ENCODE results near the gene CMC1.
"Not testable (repeated sequence)": the region's sequence is repeated elsewhere in the genome, so short reads cannot be mapped to it uniquely, and the experiment has no call there.

Gene CMC1

GRCh38 chr3:28244491-28244890 is 3.1 kb downstream of the CMC1 start:
- no peak for DNase-seq (ENCODE audit: low read depth, low spot score)

DNA sequence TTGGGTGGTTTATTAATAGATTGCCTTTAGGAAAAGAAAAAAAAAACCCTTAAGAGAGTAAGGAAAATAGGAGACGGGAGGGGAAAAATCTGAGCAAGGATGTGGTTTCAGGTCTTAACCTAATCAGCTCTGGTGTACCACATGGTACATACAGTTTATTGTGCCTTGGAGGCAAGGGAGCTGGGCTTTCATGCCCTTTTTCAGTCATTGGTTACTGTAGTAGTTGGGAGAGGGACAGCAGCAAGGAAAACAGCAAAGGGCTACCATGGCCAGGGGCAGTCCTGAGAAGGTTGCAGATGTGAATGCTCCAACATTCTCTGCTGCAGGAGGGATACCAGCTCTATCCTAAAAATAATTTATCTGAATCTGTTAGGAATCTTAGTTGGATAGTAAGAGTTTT is 5.9 kb downstream of the CMC1 start:
- no peak for DNase-seq (ENCODE audit: low read depth, low spot score)

- no peak for DNase-seq (ENCODE audit: low read depth, low spot score)
These were observed 9.6 kb downstream of the CMC1 start for GRCh38 chr3:28250999-28251398.

GRCh38 chr3:28252001-28252431 is 10.6 kb downstream of the CMC1 start:
- DNase-seq (ENCODE audit: low read depth, low spot score) = no peak

DNA sequence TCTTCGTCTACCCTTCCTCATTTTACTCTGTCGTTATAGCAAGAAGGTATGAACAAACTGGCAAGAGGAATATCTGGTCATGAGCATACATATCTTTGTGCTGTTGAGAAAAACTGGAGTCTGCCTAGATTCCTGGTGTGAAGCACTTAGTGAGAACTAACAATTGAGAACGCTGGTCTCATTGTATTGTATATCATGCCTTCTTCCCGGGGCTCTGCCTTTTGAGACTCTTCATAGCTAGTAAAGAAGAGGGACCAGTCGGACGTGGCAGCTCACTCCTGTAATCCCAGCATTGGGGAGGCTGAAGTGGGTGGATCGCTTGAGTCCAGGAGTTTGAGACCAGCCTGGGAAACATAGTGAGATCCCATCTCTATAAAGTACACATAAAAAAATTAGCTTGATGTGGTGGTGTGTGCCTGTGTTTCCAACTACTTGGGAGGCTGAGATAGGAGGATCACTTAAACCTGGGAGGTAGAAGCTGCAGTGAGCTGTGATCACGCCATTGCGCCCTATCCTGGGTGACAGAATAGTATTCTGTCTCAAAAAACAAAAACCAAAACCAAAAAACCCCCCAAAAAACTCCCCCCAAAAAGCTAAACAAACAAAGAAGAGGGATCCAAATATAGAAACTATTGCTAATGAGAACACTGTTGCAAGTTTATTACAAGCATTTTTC is 11.8 kb downstream of the CMC1 start:
- no peak for DNase-seq (ENCODE audit: low read depth, low spot score)

GRCh38 chr3:28262001-28262400 is 20.6 kb downstream of the CMC1 start:
- DNase-seq (ENCODE audit: low read depth, low spot score) = no peak

DNA sequence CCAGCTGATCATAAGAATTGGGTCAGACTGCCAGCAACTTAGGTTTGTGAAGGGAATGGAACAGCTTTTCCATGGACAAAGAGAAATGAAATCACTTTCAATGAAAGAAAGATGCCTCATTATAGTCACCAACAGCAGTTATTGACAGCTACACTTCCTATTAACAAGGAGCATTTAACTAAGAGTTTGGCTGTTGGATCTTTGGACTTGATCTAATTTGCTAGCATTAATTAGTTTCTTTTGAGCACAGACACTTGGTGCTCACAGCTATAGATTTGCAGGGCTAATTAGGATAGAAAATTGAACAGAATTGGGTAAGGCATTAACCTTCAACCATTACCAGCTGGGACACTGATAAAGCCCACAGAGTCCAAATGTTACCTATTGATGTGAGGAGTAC is 24.2 kb downstream of the CMC1 start:
- DNase-seq (ENCODE audit: low read depth, low spot score) = no peak

GRCh38 chr3:28267984-28268849 is 26.8 kb downstream of the CMC1 start:
- no peak for DNase-seq (ENCODE audit: low read depth, low spot score)

GRCh38 chr3:28268989-28269388 is 27.6 kb downstream of the CMC1 start:
- no peak for DNase-seq (ENCODE audit: low read depth, low spot score)

DNA sequence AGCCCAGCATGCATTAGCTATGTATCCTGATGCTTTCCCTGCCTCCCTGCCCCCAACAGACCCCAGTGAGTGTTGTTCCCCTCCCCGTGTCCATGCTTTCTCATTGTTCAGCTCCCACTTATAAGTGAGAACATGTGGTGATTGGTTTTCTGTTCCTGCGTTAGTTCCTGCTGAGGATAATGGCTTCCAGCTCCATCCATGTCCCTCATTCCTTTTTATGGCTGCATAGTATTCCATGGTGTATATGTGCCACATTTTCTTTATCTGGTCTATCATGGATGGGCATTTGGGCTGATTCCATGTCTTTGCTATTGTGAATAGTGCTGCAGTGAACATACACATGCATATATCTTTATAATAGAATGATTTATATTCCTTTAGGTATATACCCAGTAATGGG is 28.5 kb downstream of the CMC1 start:
- not testable (repeated sequence) for DNase-seq (ENCODE audit: low read depth, low spot score)

- no peak for DNase-seq (ENCODE audit: low read depth, low spot score)
These were observed 32.4 kb downstream of the CMC1 start for GRCh38 chr3:28273837-28274236.

DNA sequence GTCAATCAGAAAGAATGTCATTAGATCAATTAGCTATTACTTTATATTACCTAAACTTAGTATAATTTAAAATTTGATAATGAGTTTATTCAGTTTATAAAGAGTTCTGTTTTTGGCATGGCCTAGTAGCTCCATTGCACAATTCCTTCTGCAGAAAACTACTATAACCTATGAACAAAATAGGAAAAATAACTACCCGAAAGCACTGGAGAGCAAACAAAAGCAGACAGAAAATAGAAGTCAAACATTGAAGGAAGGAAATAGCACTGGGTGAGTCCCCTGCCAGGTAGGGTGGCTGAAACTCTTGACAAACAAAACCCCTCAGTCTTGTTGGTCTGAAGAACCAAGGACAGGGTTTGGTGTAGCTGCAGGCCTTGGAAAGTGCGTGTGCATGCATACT is 37.5 kb downstream of the CMC1 start:
- no peak for DNase-seq (ENCODE audit: low read depth, low spot score)

DNA sequence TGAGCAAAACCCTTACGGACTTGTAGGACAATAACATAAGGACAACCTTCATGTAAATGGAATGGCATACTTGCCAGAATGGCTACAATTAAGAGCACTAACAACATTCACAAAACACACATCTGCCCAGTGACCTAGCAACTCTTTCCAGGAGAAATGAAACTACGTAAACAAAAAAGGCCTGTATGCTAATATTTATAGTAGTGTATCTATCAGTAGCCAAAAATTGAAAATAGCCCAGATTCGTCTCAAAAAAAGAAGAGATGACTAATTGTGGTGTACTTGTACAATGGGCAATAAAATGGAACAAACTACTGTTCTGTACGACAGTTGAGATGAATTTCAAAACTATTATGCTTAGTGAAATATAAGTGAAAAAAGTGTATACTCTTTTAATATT is 38.4 kb downstream of the CMC1 start:
- DNase-seq (ENCODE audit: low read depth, low spot score) = no peak

- no peak for DNase-seq (ENCODE audit: low read depth, low spot score)
These were observed 39.4 kb downstream of the CMC1 start for GRCh38 chr3:28280781-28281180.

GRCh38 chr3:28286595-28286994 is 45.2 kb downstream of the CMC1 start:
- DNase-seq (ENCODE audit: low read depth, low spot score) = no peak

DNA sequence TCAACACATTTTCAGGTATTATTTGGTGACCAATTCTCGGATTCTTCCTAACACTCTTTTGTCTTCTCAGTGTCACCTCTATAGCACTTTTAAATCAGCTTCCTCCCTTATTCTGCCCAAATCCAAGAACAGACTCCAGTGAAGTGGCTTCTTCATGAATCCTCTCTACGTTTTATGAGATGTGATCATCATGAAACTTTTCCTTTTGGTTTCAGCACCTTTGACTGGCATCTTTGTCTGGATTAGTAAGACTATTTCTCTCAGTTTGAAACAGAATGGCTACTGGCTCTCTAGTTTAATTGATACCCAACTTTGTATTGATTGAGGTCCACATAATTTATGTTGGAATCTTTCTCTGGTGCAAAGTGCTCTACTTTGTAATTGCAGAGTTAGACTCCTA is 45.6 kb downstream of the CMC1 start:
- DNase-seq (ENCODE audit: low read depth, low spot score) = no peak

- no peak for DNase-seq (ENCODE audit: low read depth, low spot score)
These were observed 49.5 kb downstream of the CMC1 start for GRCh38 chr3:28290863-28291300.

DNA sequence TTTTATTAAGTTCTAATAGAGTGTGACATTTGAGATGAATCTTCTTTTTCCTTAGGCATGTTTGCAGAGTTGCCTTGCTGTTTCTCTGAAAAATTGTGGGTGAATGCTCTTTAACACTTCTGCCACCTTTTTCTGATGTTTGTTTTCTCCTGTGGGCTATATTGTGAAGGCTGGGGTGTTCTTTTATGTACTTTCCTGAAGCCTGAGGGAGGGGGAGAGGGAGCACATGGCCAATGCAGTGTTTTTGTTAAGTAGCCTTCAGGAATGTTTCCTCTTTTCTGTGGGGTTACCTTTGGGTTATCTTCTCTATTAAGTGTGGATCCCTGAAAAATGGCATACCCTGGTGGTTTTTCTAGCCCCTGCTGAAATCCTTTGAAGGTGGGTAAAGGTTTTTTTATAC is 50.2 kb downstream of the CMC1 start:
- DNase-seq (ENCODE audit: low read depth, low spot score) = no peak

- DNase-seq (ENCODE audit: low read depth, low spot score) = no peak
These were observed 51.2 kb downstream of the CMC1 start for GRCh38 chr3:28292622-28293021.

GRCh38 chr3:28294667-28295413 is 53.4 kb downstream of the CMC1 start:
- DNase-seq (ENCODE audit: low read depth, low spot score) = no peak

DNA sequence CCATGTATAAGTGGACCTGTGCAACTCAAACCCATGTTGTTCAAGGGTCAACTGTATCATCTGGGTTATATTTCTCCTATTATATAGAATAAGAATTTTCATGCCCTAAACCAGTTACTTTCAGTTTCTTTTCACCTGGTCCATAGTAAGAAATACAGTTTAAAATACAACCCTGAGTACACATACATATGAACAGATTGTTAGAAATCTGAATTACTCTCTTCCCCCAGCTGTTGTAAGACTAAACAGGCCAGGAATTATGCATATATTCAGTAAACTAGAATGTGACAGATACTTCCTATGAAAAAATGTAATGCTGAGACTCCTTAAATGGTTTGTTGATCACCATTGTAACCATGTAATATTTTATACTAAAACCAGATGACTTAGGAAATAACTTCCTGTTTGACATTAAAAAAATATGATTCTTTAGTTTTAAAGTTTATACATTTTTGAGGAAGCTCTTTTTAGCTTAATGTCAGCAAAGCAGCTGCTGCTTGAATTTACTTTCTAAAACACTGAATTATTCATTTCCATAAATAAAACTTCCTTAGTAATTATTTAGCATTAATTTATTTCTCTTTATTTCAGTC is 54.6 kb downstream of the CMC1 start:
- no peak for DNase-seq (ENCODE audit: low read depth, low spot score)

GRCh38 chr3:28299705-28300104 is 58.3 kb downstream of the CMC1 start:
- DNase-seq (ENCODE audit: low read depth, low spot score) = no peak

Data from activated naive CD8-positive, alpha-beta T cell treated with anti-CD3 and anti-CD28 coated beads, Interleukin-2, amount 50 U/mL, for 16 hours (primary cell).